Measurements from ENCODE around the gene IFT43.

DNA sequence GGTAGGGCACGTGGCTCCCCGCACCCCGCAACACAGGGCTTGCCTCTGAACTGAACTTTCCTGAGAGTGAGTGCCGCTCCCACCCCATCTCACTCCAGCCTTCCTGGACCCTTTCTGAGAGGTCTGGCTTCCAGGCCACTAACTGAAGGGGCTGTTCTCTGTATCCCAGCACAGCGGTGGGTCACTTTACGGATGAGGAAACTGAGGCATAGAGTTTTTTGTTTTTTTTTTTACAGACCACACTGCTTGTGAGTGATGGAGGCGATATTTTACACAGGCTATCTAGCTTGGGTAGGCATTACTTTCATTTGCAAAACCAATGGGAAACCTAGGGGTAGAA, 2.6 kb upstream of the IFT43 start:
- TF ChIP-seq POLR2A (IDR thresholded peaks at IDR 0.05; ENCODE audit: low read length) = no peak
- no peak for TF ChIP-seq GATA1 (IDR thresholded peaks at IDR 0.05; ENCODE audit: low read depth, low read length)

Measured in erythroblast (primary cell).